ENCODE data around the gene CD99L2. TPM values are rescaled to one million over a fixed set of nuclear protein-coding genes. Genes with fewer than 3 reads are reported as not detected.

The CD99L2 gene
- total and polyA plus RNA-seq, 10 of the 15 experiments (the other 5 are each of a cell fraction or from before 2014, with no cell fraction given), result 1.1 to 22.9 (median 13.0) TPM

GRCh38 chrX:150834695-150835094, 63.8 kb downstream of the CD99L2 start:
- no peak overlapping the region for H2AFZ ChIP-seq (ENCODE audit: control insufficient read depth, low read depth, low read length)
- H4K20me1 ChIP-seq (ENCODE audit: control insufficient read depth, insufficient read depth), result no peaks in the 10 kb centered on the region
- SMC1A ChIA-PET (ENCODE audit: uncharacterized antibody, unreplicated experiment), result no interaction called here
- no peaks in the 10 kb centered on the region; the same call in 2 of the 3 replicates for H3K9me3 ChIP-seq (replicated peaks; ENCODE audit: control insufficient read depth, insufficient read depth, low read length)
- no TSS peak for BruUV-seq (replicated peaks)
- no peak overlapping the region for H3K4me2 ChIP-seq (ENCODE audit: control insufficient read depth, insufficient read depth)
- no peaks in the 10 kb centered on the region for H3K79me2 ChIP-seq (ENCODE audit: control insufficient read depth, insufficient read depth, low read length)
- intact Hi-C loops (cut with micrococcal nuclease; ENCODE audit: unreplicated experiment) (no loop called here), in situ Hi-C loops (cut with MboI) (no loop called here)
- CTCF ChIA-PET, result no interaction called here
- ATAC-seq, result no peak
- 54% methylated on average over 1 of the region's 1 CpG for WGBS (ENCODE audit: insufficient coverage, insufficient replicate concordance, low lambda C conversion rate, missing lambda C conversion rate)
- POLR2A ChIA-PET, result no interaction called here
- H3K36me3 ChIP-seq (ENCODE audit: control insufficient read depth in 2 of 2, insufficient read depth in 2 of 2, low read length in 1 of 2), result no peaks in the 10 kb centered on the region
- no peaks in the 10 kb centered on the region for H3K27me3 ChIP-seq (replicated peaks in 1 of 2; ENCODE audit: control insufficient read depth in 2 of 2, insufficient read depth in 2 of 2, low read length in 1 of 2)
- RAD21 ChIA-PET (ENCODE audit: unreplicated experiment), result no interaction called here
- no peaks in the 10 kb centered on the region for H3K4me1 ChIP-seq (ENCODE audit: control insufficient read depth, insufficient read depth, low read length)
- DNase-seq (ENCODE audit: low read depth, low spot score), result no peak
- no peak overlapping the region for H3K4me3 ChIP-seq
- no peak for TF ChIP-seq TBL1XR1 (IDR thresholded peaks at IDR 0.05; ENCODE audit: low read depth, low read length)
- no peak for TF ChIP-seq SMARCA5 (IDR thresholded peaks at IDR 0.05)
- no peak for TF ChIP-seq RBBP5 (conservative IDR thresholded peaks at IDR 0.05)
- no peak for TF ChIP-seq NR2F1 (conservative IDR thresholded peaks at IDR 0.05)
- TF ChIP-seq WRNIP1 (IDR thresholded peaks at IDR 0.05; ENCODE audit: borderline replicate concordance, low read depth, low read length), result no peak
- TF ChIP-seq E2F8 (IDR thresholded peaks at IDR 0.05; ENCODE audit: low read depth, partially characterized antibody), result no peak
- TF ChIP-seq ZNF592 (IDR thresholded peaks at IDR 0.05), result no peak
- no peak for TF ChIP-seq IKZF2 (IDR thresholded peaks at IDR 0.05)
- no peak for TF ChIP-seq HDAC6 (IDR thresholded peaks at IDR 0.05; ENCODE audit: unreplicated experiment)
- no peak for TF ChIP-seq ZNF622 (IDR thresholded peaks at IDR 0.05)
- no peak for TF ChIP-seq IRF5 (IDR thresholded peaks at IDR 0.05; ENCODE audit: borderline replicate concordance)
- no peak for TF ChIP-seq KLF5 (IDR thresholded peaks at IDR 0.05; ENCODE audit: partially characterized antibody)
- TF ChIP-seq MEF2B (IDR thresholded peaks at IDR 0.05; ENCODE audit: partially characterized antibody, poor library complexity, severe bottlenecking), result no peak
- no peak overlapping the region for H3K27ac ChIP-seq (ENCODE audit: control insufficient read depth, insufficient read depth)
- FAIRE-seq, result no peak
- H3K9ac ChIP-seq (ENCODE audit: control insufficient read depth, insufficient read depth, low read length), result no peak overlapping the region

Data from GM12878 (cell line).